AG20443 (cell line): ENCODE measurements around the gene PIN4.
"Not testable (repeated sequence)": the region's sequence is repeated elsewhere in the genome, so short reads cannot be mapped to it uniquely, and the experiment has no call there.

Experiments used
- DNase-seq: peaks from one replicate; pipeline ENCODE4 v3.0.0; 2012; ENCODE audit warnings: low spot score, mixed read lengths

The PIN4 gene

GRCh38 chrX:72181178-72182125, at the start of gene PIN4:
PIN4 (plus strand) TSS chrX:72181757; CDS start chrX:72181786, 29 bp downstream.
- DNase-seq, result peak; percentile 88

- no peak for DNase-seq
Observed at GRCh38 chrX:72132456-72132855, 49.1 kb upstream of the PIN4 start.

GRCh38 chrX:72133851-72134546, 47.6 kb upstream of the PIN4 start:
- no peak for DNase-seq

- DNase-seq, result no peak
Observed at GRCh38 chrX:72137846-72138495, 43.6 kb upstream of the PIN4 start.

GRCh38 chrX:72139538-72139937, 42.0 kb upstream of the PIN4 start:
- DNase-seq, result no peak

- DNase-seq, result no peak
Observed at GRCh38 chrX:72141372-72142004, 40.1 kb upstream of the PIN4 start.

- no peak for DNase-seq
Observed at GRCh38 chrX:72142094-72142793, 39.3 kb upstream of the PIN4 start.

- no peak for DNase-seq
Observed at GRCh38 chrX:72142794-72143608, 38.6 kb upstream of the PIN4 start.

- no peak for DNase-seq
Observed at GRCh38 chrX:72143609-72143907, 38.0 kb upstream of the PIN4 start.

- DNase-seq, result no peak
Observed at GRCh38 chrX:72145181-72145580, 36.4 kb upstream of the PIN4 start.

GRCh38 chrX:72146527-72146926, 35.0 kb upstream of the PIN4 start:
- no peak for DNase-seq

- DNase-seq, result no peak
Observed at GRCh38 chrX:72158773-72159172, 22.8 kb upstream of the PIN4 start.

- DNase-seq, result no peak
Observed at GRCh38 chrX:72159769-72160168, 21.8 kb upstream of the PIN4 start.

GRCh38 chrX:72165551-72165950, 16.0 kb upstream of the PIN4 start:
- no peak for DNase-seq

- DNase-seq, result no peak
Observed at GRCh38 chrX:72169008-72169728, 12.4 kb upstream of the PIN4 start.

- DNase-seq, result not testable (repeated sequence)
Observed at GRCh38 chrX:72176289-72176688, 5.3 kb upstream of the PIN4 start.

GRCh38 chrX:72176981-72177380, 4.6 kb upstream of the PIN4 start:
- DNase-seq, result no peak

GRCh38 chrX:72180539-72180938, 1.0 kb upstream of the PIN4 start:
- DNase-seq, result no peak

GRCh38 chrX:72182924-72183323, 1.4 kb downstream of the PIN4 start:
- DNase-seq, result no peak

- DNase-seq, result peak; percentile 27
Observed at GRCh38 chrX:72201836-72202536, 20.4 kb downstream of the PIN4 start.
